SW 1271 (cell line): ENCODE data around the gene RNASEH2B.

Experiments used
- DNase-seq, 2 experiments: peaks; one replicate each; lab custom pipeline; 2025; lab: John Stamatoyannopoulos, UW

RNASEH2B gene

DNA sequence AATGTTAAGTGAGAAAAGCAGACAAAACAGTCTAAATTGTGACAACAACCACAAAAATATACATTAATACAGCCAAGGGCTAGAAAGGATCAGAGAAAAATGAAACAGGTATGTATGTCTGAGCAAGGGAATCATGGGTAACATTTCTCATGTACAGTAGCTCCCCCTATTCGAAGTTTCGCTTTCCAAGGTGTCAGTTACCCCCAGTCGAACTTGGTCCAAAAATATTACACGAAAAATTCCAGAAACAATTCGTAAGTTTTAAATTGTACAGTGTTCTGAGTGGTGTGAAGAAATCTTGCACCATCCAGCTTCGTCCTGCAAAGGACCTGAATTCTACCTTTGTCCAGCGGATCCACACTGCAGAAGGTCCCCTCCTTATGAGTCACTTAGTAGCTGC, 1.8 kb upstream of the RNASEH2B start:
- no peak for DNase-seq

GRCh38 chr13:50908371-50908770, 1.2 kb upstream of the RNASEH2B start:
- DNase-seq: no peak

DNA sequence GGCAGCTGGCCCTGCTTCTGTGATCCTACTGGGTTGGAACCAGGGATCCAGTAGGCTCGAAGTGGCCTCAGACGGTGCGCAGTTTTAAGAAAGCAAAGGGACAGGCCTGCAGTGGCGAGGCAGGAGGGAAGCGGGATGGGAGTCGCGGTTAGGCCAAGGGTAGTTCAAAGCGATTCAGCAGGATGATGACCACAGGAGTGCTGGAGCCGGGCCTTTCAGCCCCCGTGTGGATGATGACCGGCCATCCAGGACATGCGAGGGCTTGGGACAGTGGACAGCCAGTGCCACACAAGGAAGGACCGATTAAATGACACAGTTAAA, 854 bp downstream of the RNASEH2B start:
- peak in 1 of 2 experiments; percentile 46 for DNase-seq

- DNase-seq: no peak
Measured at GRCh38 chr13:50911081-50911631, 1.6 kb downstream of the RNASEH2B start.

GRCh38 chr13:50911937-50912795, 2.6 kb downstream of the RNASEH2B start:
- DNase-seq: peak; percentile 50 to 70

- no peak for DNase-seq
Measured at GRCh38 chr13:50912851-50913250, 3.3 kb downstream of the RNASEH2B start.

GRCh38 chr13:50914176-50914700, 4.6 kb downstream of the RNASEH2B start:
- DNase-seq: no peak

DNA sequence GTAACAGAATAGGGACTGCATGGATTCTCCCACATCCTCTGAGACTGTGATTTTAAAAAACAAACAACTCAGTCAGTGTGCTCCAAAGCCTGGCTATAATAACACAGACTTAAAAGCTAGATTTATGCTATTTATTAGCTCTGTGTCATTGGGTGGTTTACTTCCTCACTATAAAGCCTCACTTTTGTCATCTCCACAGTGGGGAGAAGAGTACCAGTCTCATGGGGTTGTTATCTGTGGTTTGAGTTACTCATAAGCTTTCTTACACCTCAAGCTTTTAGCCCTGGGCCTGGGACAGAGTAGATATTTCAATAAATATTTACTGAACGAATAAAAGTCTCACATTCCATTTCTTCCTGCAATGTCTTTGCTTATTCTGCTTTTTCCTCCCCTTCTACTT, 5.3 kb downstream of the RNASEH2B start:
- DNase-seq: no peak

DNA sequence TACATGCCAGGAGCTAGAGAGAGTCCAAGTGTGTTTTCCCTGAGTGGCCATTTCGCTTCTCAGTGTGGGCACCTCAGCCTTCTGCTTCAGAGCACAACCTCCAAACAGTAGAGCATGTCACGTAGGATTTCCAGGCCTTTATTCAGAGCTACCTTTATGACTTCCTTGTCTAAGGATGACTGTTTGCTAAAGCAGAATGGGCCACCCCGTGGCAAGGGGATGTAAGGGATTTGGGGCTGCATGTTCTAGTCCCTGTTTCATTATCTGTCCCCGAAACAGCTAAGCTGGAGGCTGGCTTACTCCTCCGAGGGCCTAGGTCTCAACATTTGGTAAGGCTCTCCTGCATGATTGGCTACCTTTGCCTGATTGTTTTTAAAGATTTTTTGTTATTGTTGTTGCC, 6.0 kb downstream of the RNASEH2B start:
- DNase-seq: no peak

- DNase-seq: no peak
Measured at GRCh38 chr13:50916701-50917184, 7.2 kb downstream of the RNASEH2B start.

DNA sequence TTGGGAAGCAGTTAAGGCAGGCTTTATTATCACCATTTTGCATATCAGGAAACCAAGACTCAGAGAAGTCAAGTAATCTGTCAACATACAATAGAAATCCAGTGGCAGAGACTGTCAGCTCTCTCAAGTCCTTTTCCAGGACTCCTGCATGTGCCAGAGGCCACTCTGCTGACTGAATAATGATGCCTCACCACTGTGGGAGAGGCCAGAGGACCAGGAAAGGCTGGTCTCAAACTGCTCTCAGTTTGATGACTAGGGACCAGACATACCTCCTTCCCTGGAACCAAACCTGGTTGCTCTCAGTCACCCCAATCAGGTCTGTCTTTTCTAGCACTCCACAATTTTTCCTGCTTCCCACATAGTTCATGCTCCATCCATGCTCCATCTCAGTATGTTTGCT, 8.0 kb downstream of the RNASEH2B start:
- DNase-seq: no peak

DNA sequence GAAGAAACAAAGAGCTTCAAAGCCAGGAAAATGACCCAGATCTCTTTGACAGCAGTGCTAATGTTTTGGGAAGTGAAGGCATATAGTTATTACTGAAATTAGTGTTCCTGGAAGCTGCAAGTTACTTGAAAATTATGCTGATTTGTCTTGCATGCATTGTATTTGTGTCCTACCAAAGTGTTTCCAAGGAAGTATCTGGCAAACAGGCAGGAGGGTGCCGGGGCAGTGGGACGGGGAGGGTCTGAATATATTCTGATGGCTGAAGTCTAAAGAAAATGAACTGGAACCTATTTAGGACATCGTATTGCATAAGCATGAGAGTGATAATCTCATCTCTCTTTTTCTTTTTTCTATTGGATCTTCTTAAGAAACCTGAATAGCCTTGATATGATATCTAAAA, 9.0 kb downstream of the RNASEH2B start:
- no peak for DNase-seq

DNA sequence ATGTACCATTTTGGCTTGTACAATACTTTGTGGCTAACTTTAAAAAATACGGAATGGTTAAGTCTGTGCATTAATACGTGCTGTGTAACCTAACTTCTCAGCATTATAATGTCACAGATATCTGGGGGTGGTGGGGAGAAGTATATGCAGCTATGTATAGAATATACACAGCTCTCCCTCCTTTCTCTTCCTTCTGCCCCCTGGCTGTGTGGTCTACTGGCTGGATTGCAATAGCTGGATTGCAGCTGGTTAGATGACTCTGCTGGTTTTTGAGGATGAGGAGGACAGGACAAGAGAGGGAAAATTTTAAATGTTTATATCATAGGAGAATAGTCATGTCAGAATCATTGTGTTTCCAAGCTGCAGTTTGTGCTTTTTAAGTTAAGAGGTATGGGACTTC, 9.7 kb downstream of the RNASEH2B start:
- no peak for DNase-seq

GRCh38 chr13:50921706-50922105, 12.1 kb downstream of the RNASEH2B start:
- DNase-seq: no peak

DNA sequence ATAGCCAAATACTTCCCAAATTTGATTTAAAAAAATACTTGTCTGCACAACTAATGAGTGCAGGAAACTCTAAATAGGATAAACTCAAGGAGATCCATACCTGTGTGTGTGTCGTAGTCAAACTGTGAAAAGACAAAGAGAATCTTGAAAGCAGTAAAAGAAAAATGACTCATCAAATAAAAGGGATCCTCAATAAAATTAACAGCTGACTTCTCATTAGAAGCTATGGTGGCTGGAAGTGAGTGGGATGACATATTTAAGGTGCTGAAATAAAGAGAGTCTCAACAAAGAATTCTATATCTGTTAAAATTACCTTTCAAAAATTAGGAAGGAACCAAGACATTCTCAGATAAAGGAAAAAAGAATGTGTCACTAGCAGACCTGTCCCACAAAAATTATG, 13.7 kb downstream of the RNASEH2B start:
- DNase-seq: peak in 1 of 2 experiments; percentile 8

DNA sequence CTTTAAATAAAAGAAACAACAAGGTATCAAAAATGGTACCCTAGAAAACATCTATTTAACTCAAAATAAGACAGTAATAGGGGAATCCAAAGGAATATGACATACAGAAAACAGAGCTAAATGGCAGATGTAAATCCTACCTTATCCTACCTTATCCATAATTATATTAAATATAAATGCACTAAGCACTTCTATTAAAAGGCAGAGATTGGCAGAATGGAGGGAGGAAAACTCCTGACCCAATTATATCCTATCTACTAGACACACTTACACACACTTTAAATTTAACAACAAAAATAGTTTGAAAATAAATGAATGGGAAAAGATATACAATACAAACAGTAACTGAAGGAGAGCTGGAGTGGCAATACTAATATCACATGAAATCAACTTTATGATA, 14.4 kb downstream of the RNASEH2B start:
- no peak for DNase-seq

DNA sequence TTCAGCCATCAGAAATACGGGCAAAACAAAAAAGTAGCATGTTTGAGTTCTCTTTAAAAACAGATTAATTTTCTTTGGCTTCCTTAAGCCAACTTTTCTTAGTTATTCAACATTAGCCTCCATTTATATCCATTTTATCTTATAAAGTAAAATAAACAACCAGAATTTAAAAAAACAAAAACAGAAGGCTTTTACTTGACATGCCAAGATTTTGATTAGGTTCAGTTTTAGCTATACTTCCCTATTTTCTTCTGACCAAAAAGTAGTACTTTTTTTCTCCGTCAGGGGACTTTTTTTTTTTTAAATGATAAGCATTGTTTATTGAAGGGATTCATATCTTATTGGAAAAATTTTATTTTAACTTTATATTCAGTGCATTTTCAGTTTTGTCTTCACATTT, 18.1 kb downstream of the RNASEH2B start:
- no peak for DNase-seq

- no peak for DNase-seq
Measured at GRCh38 chr13:50928102-50928501, 18.5 kb downstream of the RNASEH2B start.

DNA sequence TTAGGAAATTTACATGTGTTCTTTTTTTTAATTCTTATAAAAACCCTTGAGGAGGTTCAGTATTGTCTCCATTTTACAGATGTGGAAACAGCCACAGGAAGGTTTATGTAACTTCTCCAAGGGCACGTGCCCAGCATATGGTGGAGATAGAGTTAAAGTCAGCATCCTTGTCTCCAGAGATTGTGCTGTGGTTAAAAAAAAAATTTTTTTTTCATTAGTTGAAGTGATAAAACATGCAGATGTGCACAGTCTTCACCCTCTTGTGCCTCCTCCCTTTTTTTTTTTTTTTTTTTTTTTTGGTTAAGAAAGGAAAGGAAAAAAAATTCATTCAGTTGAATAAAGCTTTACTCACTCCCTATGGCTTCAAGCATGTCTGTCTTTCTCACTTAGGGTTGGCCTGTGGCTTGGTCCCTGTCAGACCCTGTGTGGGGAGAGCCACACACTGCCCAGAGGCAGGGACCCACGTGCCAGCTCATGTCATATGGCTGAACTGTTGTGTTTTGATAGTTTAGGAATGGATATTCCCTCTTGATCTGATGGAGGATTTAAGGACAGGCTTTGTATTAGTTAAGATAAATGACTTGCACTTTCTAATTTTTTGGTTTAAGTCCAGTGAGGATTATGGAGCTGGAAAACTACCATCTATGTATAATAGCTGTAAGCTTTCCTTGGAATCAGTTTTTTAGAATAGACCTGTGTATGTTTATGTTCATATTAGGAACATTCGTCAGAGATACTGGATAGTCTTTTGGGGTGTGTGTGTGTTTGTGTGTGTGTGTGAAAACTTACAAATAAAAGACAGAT, 19.3 kb downstream of the RNASEH2B start:
- no peak for DNase-seq

DNA sequence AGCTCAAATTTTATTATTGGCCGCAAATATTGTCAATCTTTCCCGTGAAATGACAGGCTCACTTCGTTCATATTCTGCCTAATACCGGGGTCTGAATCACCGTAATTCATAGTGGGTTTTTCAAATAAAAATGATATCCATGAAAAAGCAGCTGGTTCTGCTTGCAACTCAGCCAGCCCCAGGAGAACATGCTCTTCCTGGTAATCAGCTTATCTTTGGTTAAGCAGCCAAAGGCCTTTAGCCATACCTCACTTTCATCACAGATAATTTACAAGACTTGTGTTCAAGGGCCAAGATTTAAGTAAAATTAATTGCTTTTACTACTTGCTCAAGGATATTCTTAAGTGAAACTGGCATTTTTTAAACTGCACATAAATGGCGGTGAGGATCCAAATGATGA, 22.5 kb downstream of the RNASEH2B start:
- no peak for DNase-seq

DNA sequence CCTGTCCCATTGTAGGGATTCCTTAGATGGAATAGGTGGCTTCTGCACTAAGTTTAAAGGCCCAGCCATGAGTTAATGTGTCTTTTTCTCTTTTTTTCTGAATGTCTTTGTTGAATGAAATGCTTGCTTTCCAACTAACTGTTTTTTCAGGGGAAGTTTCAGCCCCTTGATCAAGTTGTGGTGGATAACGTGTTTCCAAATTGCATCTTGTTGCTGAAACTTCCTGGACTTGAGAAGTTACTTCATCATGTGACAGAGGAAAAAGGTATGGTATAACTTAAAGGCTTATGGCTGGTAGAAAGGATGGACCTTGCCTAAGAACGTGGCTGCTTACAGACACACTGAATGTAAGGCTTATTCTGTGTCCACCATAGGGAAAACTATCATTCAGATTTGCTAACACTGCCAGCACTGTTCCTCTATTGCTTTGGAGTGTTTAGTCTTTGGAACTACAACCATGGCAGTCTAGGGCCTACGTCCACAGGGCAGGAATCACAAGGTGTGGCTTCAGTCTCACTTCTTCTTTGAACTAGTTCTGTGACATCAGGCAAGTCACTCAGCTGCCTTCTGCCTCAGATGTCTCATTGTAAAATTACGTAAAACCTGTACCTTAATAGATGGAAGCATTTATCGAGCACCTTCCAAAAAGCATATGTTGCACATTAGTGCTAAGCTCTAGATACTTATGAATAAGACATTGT, 25.3 kb downstream of the RNASEH2B start:
- DNase-seq: no peak

DNA sequence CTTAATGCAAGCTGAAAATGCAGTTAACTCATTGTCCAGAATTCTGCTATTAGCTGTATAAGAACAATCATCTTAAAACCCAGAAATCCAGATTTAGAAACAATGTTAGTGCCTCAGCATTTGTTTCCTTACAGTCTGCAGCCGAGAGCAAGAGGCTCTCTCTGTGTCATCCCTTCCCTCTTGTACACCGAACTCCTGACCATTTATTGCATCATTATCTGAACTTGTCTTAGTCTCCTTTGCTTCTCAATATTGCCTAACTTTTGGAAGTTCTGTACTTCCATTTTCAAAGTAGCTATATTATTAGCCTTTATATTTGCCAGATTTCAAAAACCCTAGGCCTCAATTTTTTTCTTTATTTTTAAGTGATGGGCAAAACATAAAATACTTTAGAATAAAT, 27.1 kb downstream of the RNASEH2B start:
- no peak for DNase-seq
